K562 (cell line): ENCODE measurements around the gene RNF224. TPM values are rescaled to one million over a fixed set of nuclear protein-coding genes. Genes with fewer than 3 reads are reported as not detected.

ENCODE experiments used
- HIVEP1 ChIP-seq: fragments of 250-450 bp; sonication (Bioruptor Pico); IDR thresholded peaks from 2 replicates; pipeline ENCODE4 v1.4.0; 2020; ENCODE audit warnings: mild to moderate bottlenecking
- NELFE ChIP-seq: IDR thresholded peaks from 2 replicates; pipeline ENCODE4 v1.6.1; 2011; ENCODE audit warnings: mild to moderate bottlenecking; ENCODE audit not compliant: insufficient read depth, insufficient read length
- PCBP1 ChIP-seq: fragments of 200-400 bp; formaldehyde crosslinking; IDR thresholded peaks from 2 replicates; pipeline ENCODE4 v1.6.1; 2018; ENCODE audit warnings: mild to moderate bottlenecking, low read depth, low read length; ENCODE audit not compliant: poor library complexity, severe bottlenecking
- SRSF1 ChIP-seq: fragments of 200-400 bp; formaldehyde crosslinking; IDR thresholded peaks from 2 replicates; pipeline ENCODE4 v1.6.1; 2017; ENCODE audit warnings: mild to moderate bottlenecking, low read depth, low read length, moderate library complexity
- THRAP3 ChIP-seq: fragments of 450-650 bp; IDR thresholded peaks from 2 replicates; pipeline ENCODE4 v1.6.1; 2016; ENCODE audit warnings: mild to moderate bottlenecking, inconsistent platforms, borderline replicate concordance
- U2AF1 ChIP-seq: fragments of 200-400 bp; formaldehyde crosslinking; optimal IDR thresholded peaks from 2 replicates; pipeline ENCODE3; 2017; ENCODE audit warnings: mild to moderate bottlenecking, low read depth, low read length, moderate library complexity
- ZC3H8 ChIP-seq: fragments of 450-650 bp; IDR thresholded peaks from 2 replicates; pipeline ENCODE4 v1.6.1; 2017
- ZNF282 ChIP-seq: sonication (generic); formaldehyde crosslinking; IDR thresholded peaks from 2 replicates; pipeline ENCODE4 v1.8.1; 2023; ENCODE audit warnings: missing genetic modification reagents
- ZNF507 ChIP-seq: conservative IDR thresholded peaks from 2 replicates; pipeline ENCODE4 v1.6.1; 2017; ENCODE audit warnings: missing genetic modification characterization, missing compliant biosample characterization
- ZNF717 ChIP-seq: fragments of 250-450 bp; sonication (Bioruptor Pico); IDR thresholded peaks from 2 replicates; pipeline ENCODE4 v1.5.0; 2021
- polyA plus RNA-seq, 8 experiments: library from polyadenylated mRNA; depleted of rRNA in 4 of 8; stranded (reverse) in 5 of 8; unstranded in 3 of 8; fragments of >200 nt; fragmentation: Nextera tagmentation in 2 of 8; fragmentation: Illumina TruSeq in 1 of 8; extraction: Ambion mirVana in 2 of 8; extraction: Trizol in 1 of 8; gene quantifications; 2 replicates each; pipeline versions ENCODE4 v1.2.1 to v1.2.3, GENCODE V29; 2011 to 2014; ENCODE audit warnings: inconsistent platforms in 1 of 8, missing spikeins in 1 of 8
- total RNA-seq, 7 experiments: library from RNA; depleted of rRNA in 6 of 7; stranded (reverse); fragments of >200 nt in 6 of 7; fragmentation: Illumina TruSeq in 2 of 7; extraction: Trizol in 2 of 7; gene quantifications; 2 replicates each; pipeline versions ENCODE4 v1.2.1 to v1.2.3, GENCODE V29; 2011 to 2021; ENCODE audit warnings: low replicate concordance in 1 of 7
- TF ChIP-seq, protein P1 (sequence below): fragments of 150-350 bp; conservative IDR thresholded peaks from 2 replicates; pipeline ENCODE4 v1.6.1; 2014; ENCODE audit warnings: low read length
- TF ChIP-seq, protein P2 (sequence below): IDR thresholded peaks from 3 replicates; pipeline ENCODE4 v1.6.1; 2011; ENCODE audit warnings: borderline replicate concordance, mild to moderate bottlenecking, moderate library complexity; ENCODE audit not compliant: insufficient read length; ENCODE audit errors: extremely low read depth
- TF ChIP-seq, protein P3 (sequence below): fragments of 450-650 bp; IDR thresholded peaks from 2 replicates; pipeline ENCODE4 v1.6.1; 2018; ENCODE audit warnings: mild to moderate bottlenecking, low read depth; ENCODE audit not compliant: partially characterized antibody
- TF ChIP-seq, protein P4 (sequence below), 2 experiments: fragments of 450-650 bp; conservative IDR thresholded peaks; 2 replicates each; pipeline ENCODE4 v1.6.1; 2017; ENCODE audit warnings: mild to moderate bottlenecking in 2 of 2, moderate library complexity in 2 of 2
- TF ChIP-seq, protein P5 (sequence below): fragments of 250-450 bp; sonication (Bioruptor Pico); IDR thresholded peaks from 2 replicates; pipeline ENCODE4 v1.4.0; 2020; ENCODE audit warnings: mild to moderate bottlenecking, moderate library complexity, borderline replicate concordance

Gene RNF224
- total and polyA plus RNA-seq, 9 of the 15 experiments (the other 6 are each of a cell fraction or from before 2014, with no cell fraction given): not detected

DNA sequence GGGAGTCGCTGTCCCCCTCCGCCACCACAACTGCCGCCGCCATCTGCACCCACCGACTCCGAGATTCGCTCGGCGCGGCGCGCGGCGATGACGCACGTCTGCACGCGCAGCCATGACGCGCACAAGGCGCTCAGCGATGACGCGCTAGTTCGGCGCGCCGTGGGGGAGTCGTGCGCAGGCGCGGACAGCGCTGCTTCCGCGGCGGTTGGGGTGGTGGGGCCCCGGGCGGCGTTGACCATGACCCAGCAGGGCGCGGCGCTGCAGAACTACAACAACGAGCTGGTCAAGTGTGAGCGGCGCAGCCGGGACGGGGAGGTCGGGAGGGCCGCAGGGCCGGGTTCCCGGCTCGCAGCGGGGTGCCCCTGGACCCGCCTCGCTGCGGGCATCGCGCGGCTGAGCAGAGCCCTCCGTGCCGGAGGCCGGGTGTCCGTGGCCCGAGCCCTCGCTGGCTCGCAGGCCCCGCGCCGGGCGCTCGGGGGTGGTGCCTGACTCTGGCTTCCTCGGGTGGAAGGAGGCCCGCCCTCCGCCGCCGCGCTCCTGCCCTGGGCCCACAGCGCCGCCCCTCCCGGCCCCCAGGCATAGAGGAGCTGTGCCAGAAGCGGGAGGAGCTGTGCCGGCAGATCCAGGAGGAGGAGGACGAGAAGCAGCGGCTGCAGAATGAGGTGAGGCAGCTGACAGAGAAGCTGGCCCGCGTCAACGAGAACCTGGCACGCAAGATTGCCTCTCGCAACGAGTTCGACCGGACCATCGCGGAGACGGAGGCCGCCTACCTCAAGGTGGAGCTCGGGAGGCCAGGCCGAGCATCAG, 38.6 kb upstream of the RNF224 start, which contains the start of the genes ANAPC2 and SSNA1 (continued):
- TF ChIP-seq, protein P1, sequence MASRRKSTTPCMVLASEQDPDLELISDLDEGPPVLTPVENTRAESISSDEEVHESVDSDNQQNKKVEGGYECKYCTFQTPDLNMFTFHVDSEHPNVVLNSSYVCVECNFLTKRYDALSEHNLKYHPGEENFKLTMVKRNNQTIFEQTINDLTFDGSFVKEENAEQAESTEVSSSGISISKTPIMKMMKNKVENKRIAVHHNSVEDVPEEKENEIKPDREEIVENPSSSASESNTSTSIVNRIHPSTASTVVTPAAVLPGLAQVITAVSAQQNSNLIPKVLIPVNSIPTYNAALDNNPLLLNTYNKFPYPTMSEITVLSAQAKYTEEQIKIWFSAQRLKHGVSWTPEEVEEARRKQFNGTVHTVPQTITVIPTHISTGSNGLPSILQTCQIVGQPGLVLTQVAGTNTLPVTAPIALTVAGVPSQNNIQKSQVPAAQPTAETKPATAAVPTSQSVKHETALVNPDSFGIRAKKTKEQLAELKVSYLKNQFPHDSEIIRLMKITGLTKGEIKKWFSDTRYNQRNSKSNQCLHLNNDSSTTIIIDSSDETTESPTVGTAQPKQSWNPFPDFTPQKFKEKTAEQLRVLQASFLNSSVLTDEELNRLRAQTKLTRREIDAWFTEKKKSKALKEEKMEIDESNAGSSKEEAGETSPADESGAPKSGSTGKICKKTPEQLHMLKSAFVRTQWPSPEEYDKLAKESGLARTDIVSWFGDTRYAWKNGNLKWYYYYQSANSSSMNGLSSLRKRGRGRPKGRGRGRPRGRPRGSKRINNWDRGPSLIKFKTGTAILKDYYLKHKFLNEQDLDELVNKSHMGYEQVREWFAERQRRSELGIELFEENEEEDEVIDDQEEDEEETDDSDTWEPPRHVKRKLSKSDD: peak; percentile 92; the same call in 1 of the 2 replicates
- TF ChIP-seq, protein P2, sequence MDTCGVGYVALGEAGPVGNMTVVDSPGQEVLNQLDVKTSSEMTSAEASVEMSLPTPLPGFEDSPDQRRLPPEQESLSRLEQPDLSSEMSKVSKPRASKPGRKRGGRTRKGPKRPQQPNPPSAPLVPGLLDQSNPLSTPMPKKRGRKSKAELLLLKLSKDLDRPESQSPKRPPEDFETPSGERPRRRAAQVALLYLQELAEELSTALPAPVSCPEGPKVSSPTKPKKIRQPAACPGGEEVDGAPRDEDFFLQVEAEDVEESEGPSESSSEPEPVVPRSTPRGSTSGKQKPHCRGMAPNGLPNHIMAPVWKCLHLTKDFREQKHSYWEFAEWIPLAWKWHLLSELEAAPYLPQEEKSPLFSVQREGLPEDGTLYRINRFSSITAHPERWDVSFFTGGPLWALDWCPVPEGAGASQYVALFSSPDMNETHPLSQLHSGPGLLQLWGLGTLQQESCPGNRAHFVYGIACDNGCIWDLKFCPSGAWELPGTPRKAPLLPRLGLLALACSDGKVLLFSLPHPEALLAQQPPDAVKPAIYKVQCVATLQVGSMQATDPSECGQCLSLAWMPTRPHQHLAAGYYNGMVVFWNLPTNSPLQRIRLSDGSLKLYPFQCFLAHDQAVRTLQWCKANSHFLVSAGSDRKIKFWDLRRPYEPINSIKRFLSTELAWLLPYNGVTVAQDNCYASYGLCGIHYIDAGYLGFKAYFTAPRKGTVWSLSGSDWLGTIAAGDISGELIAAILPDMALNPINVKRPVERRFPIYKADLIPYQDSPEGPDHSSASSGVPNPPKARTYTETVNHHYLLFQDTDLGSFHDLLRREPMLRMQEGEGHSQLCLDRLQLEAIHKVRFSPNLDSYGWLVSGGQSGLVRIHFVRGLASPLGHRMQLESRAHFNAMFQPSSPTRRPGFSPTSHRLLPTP: no peak
- TF ChIP-seq U2AF1 (peak; percentile 96), NELFE (no peak), ZNF507 (tag) (no peak), THRAP3 (no peak), ZC3H8 (no peak), ZNF717 (CRISPR knock-in tag) (no peak), PCBP1 (no peak), ZNF282 (no peak), SRSF1 (no peak), HIVEP1 (no peak)
- TF ChIP-seq, protein P3, sequence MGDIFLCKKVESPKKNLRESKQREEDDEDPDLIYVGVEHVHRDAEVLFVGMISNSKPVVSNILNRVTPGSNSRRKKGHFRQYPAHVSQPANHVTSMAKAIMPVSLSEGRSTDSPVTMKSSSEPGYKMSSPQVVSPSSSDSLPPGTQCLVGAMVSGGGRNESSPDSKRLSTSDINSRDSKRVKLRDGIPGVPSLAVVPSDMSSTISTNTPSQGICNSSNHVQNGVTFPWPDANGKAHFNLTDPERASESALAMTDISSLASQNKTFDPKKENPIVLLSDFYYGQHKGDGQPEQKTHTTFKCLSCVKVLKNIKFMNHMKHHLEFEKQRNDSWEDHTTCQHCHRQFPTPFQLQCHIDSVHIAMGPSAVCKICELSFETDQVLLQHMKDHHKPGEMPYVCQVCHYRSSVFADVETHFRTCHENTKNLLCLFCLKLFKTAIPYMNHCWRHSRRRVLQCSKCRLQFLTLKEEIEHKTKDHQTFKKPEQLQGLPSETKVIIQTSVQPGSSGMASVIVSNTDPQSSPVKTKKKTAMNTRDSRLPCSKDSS: no peak
- TF ChIP-seq, protein P4, sequence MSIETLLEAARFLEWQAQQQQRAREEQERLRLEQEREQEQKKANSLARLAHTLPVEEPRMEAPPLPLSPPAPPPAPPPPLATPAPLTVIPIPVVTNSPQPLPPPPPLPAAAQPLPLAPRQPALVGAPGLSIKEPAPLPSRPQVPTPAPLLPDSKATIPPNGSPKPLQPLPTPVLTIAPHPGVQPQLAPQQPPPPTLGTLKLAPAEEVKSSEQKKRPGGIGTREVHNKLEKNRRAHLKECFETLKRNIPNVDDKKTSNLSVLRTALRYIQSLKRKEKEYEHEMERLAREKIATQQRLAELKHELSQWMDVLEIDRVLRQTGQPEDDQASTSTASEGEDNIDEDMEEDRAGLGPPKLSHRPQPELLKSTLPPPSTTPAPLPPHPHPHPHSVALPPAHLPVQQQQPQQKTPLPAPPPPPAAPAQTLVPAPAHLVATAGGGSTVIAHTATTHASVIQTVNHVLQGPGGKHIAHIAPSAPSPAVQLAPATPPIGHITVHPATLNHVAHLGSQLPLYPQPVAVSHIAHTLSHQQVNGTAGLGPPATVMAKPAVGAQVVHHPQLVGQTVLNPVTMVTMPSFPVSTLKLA (conservative IDR thresholded peaks at IDR 0.05): peak; percentile 94 to 98
- TF ChIP-seq, protein P5, sequence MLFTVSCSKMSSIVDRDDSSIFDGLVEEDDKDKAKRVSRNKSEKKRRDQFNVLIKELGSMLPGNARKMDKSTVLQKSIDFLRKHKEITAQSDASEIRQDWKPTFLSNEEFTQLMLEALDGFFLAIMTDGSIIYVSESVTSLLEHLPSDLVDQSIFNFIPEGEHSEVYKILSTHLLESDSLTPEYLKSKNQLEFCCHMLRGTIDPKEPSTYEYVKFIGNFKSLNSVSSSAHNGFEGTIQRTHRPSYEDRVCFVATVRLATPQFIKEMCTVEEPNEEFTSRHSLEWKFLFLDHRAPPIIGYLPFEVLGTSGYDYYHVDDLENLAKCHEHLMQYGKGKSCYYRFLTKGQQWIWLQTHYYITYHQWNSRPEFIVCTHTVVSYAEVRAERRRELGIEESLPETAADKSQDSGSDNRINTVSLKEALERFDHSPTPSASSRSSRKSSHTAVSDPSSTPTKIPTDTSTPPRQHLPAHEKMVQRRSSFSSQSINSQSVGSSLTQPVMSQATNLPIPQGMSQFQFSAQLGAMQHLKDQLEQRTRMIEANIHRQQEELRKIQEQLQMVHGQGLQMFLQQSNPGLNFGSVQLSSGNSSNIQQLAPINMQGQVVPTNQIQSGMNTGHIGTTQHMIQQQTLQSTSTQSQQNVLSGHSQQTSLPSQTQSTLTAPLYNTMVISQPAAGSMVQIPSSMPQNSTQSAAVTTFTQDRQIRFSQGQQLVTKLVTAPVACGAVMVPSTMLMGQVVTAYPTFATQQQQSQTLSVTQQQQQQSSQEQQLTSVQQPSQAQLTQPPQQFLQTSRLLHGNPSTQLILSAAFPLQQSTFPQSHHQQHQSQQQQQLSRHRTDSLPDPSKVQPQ (CRISPR knock-in tag): no peak
